HG03039 (cell line): ENCODE measurements around the gene DPYSL4.

ENCODE experiments used
- ATAC-seq: cut with Tn5 transposase; IDR thresholded peaks from one replicate; pipeline ENCODE4 v1.9.1; 2021; ENCODE audit warnings: mild to moderate bottlenecking, moderate library complexity; ENCODE audit not compliant: unreplicated experiment

Gene DPYSL4

DNA sequence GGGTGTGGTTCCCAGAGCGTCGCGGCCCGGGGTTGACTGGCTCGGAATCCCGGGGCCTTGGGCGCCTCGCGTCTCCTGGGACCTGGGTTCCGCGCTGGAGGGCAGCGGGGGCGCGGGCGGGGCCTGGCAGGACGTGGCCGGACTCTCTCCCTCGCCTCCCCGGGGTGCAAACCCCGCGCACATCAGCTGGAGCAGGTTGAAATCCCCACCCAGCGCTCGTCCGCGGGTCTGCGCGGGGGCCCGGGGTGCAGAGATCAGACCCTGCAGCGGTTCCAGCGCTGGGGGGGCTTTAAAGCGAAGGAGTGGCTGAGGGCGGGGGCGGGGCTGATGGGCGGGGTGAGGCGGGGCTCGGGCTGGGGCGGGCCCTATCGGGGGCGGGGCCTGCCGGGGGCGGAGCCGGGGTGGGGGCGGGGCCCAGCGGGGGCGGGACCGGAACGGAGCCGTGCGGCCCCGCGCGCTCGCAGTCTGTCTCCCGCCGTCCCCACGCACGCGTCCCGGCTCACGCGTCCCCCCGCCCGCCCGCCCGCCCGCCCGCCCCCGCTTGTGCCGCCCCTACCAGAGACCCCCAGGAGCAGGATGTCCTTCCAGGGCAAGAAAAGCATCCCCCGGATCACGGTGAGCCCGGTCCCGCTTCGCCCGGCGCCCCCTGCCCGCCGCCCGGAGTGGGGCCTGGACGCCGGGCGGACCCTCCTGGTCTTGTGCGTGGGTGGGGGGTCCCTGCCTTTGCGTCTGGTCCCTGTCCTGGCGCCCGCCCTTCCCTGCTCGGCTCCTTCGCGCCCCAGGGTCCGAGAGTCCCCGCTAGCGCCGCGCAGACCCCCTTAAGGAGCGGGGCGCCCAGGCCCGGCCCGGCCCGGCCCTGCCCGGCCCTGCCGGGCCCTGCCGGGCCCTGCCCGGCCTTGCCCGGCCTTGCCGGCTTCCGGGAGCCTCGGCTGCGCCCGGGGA, at the start of gene DPYSL4:
TSS of gene DPYSL4 (plus strand) at position 461 of the 942 bp plus-strand sequence. CDS start at position 577, 116 bp downstream.
- no peak for ATAC-seq

- no peak for ATAC-seq
Measured at GRCh38 chr10:132137111-132138072, 49.4 kb upstream of the DPYSL4 start.

GRCh38 chr10:132138133-132138532, 48.6 kb upstream of the DPYSL4 start:
- no peak for ATAC-seq

GRCh38 chr10:132138596-132138995, 48.2 kb upstream of the DPYSL4 start:
- no peak for ATAC-seq

DNA sequence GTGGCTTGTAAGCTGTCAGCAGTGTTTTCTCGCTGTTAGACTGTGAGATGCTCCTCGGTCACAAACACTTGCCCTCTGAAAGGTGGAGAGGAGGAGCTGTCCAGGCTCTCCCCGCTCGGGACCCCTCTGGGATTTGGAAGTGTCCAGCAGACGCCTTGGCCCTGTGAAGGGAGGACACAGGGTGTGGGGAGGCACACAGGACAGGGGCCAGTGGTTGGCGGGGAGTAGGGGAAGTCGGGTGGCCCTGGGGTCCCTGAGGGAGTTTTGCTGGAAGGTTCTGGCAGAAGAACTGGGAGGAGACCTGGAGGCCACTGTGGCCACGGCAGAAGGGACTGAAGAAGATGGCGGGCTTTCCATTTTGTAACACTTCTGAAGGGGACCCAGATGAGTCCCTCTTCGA, 47.2 kb upstream of the DPYSL4 start:
- ATAC-seq: no peak

DNA sequence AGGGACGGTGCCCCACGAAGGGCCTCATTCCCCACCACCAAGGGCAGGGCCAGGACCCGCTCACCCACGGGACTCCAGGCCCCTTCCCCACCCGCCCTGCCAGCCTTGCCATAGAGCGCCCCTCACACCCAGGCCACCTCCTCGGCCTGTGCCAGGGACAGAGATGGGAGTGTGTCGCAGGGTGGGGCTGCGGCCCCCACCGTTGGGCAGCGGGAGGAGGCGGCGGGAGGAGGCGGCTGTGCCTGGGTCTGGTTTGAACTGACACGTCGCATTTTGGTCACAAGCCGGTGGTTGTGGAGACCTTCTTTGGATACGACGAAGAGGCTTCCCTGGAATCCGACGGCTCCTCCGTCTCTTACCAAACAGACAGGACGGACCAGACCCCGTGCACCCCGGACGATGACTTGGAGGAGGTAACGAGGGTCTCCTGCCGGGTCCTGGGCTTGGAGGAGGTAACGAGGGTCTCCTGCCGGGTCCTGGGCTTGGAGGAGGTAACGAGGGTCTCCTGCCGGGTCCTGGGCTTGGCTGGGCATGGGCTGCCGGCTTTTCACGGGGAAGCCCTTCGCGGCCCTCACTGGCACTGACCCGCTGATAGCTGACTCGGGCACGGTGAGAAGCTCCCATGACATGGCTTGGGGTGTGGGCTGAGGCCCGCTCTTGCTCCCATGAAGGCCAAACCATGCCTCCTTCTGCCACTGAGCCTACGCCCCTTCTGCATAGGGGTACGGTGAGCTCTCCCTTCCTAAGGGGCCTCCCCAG, 46.4 kb upstream of the DPYSL4 start:
- ATAC-seq: no peak

DNA sequence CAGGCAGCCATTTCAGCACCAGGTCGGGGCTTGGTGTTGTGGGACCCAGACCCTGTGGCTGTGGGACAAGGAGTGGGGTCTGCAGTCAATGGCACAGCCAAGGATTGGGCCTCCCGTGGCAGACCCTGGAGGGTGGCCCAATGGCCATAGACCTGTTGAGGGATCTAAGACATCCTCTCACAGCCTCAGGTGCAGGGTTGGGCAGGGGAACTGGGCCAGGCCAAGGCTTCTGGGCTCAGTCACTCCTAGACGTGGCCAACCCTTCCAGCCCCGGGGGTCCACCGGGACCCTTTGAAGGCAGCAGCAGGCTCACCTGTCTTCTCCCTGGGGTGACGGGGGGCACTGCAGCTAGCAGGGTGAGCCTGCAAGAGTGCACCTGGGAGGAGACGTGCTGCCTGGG, 45.7 kb upstream of the DPYSL4 start:
- ATAC-seq: no peak

GRCh38 chr10:132141526-132142395, 45.0 kb upstream of the DPYSL4 start:
- no peak for ATAC-seq

DNA sequence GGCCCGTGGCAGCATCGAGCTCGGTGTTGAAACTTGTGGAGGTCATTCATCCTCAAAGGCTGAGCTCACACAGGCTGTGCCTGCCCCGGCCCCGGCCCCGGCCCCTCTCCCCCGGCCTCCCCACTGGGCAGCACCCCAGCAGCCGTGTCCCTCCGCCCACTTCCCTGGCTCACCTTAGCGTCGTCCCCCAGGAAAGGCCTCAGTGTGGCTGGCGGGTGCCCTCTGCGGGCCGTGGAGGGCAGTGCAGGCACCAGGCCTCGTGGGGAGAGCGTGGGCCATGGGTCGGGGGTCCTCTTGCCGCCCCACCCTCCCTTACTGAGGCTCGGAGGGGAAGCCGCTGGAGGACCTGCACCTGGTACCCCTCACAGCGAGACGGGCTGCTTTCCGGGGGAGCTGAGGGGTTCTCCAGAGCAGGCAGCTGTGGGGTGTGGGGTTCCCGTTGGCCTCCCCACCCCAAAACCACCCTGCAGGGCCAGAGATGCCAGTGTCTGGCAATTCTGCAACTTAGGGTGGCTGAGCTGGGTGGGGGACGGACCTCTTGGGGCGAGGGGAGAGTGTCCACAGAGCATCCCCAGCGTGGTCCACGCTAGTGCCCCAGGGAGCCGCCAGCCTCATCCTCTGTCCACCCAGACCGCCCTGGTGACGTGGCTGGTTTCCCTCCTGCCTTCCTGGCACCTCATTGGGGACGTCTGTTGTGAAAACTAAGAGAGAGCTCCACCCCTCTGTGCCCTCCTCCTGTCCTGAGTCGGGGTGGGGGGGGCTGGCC, 44.2 kb upstream of the DPYSL4 start:
- peak; percentile 53 for ATAC-seq

DNA sequence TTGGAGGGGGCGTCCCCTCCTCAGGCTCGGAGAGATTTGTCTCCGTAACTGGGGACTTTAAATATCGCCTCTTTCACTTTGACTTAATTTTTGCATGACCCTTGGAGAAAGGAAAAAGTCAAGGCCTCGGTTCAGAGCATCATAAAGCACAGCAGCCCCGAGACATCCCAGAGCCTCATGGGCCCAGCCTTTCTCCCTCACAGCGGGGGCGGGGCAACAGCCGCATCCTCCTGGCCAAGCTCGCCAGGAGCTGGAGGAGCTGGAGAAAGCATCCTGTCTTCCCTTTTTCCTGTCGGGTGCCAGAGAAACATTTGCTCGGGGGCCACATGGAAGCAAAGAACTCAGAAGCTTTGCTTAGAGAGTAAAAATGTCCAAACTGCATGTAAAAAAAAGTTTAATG, 43.6 kb upstream of the DPYSL4 start:
- ATAC-seq: no peak

DNA sequence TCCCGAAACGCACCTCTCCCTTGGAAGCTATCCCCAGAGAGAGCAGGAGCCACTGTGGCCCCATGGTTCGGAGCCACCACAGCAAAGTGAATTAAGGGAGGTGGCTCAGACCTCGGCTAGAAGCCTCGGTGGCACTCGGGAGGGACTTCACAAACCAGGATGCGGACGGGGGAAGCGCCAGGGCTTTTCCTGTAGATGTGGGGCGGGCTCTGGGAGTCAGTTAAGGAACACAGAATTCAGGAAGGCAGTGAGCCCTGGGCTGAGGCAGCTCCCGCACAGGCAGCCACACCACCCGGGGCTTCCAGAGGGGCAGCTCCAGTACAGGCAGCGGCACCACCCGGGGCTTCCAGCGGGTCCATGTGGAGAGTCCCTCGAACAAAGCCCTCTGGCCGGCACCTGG, 42.7 kb upstream of the DPYSL4 start:
- no peak for ATAC-seq

- no peak for ATAC-seq
Measured at GRCh38 chr10:132145002-132145401, 41.7 kb upstream of the DPYSL4 start.

DNA sequence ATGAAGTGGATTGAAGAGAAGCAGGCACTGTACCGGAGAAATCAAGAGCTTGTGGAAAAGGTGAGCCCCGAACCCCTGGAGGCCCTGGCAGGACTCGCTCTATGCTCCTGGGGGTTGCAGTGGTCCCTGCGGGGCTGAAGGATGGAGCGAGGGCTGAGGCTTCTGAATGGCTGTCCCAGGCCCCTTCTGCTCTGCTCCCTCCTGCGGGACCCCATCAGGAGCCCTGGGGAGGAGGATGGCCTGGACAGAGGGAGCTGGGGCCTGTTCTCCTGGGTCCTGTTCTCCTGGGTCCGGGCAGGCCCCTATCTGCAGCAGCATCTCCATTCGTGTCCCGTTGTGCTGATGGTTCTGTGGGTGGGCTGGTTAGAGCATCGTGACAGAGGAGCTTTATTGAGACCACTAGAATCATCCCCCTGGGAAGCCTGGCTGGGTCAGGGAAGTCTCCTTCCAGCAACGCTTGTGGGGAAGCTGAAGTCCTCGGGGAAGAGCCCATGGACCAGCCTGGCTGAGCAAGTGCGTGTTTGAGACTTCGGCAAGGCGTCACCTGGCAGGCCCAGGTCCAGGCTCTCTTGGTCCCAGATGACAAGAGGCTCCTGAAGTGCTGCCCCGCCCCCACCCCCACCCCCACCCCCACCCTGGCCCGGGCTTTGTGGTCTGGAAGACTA, 41.1 kb upstream of the DPYSL4 start:
- no peak for ATAC-seq

- ATAC-seq: no peak
Measured at GRCh38 chr10:132146271-132146671, 40.5 kb upstream of the DPYSL4 start.

DNA sequence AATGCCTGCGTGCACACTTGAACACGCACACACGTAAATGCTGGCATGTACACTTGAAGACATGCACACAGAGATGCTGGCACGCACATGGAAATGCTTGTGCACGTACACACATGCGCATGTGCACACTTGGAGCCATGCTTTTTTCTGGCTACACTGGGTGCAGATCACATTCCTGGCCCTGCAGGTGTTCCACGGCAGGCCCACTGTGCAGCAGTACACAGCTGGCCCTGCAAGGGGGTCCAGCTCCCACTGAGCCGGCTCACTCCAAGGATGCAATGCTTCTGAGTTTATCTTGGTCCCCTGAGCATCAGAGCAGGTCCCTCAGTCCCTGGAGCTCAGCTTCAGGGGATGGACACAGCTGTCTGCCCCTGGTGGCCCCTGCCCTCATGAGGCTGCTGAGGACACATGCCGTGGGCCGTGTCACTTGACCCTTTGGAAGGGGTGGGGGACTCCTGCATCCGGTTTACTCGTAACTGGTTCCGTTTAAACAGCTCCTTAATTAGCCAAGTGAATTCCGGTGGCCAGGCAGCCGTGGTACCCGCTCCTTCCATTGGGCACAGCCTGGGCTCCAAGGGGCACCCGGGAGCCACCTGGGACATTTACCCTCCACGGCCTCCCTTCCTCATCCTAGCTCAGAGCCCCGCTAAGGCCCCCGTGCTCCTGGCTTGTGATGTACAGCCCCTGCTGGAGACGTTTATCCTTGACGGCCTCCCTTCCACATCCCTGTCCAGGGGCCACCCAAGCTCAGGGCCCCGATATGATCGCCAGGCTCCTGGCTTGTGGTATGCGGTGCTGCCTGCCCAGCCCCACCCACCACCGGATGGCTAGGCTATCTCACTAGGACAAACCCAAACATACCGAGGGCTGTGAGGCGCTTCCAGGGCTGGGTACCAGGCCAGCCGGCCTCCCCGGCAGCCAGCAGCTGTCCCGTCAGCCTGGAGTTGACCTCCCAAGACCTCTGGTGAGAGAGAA, 39.5 kb upstream of the DPYSL4 start:
- ATAC-seq: no peak

DNA sequence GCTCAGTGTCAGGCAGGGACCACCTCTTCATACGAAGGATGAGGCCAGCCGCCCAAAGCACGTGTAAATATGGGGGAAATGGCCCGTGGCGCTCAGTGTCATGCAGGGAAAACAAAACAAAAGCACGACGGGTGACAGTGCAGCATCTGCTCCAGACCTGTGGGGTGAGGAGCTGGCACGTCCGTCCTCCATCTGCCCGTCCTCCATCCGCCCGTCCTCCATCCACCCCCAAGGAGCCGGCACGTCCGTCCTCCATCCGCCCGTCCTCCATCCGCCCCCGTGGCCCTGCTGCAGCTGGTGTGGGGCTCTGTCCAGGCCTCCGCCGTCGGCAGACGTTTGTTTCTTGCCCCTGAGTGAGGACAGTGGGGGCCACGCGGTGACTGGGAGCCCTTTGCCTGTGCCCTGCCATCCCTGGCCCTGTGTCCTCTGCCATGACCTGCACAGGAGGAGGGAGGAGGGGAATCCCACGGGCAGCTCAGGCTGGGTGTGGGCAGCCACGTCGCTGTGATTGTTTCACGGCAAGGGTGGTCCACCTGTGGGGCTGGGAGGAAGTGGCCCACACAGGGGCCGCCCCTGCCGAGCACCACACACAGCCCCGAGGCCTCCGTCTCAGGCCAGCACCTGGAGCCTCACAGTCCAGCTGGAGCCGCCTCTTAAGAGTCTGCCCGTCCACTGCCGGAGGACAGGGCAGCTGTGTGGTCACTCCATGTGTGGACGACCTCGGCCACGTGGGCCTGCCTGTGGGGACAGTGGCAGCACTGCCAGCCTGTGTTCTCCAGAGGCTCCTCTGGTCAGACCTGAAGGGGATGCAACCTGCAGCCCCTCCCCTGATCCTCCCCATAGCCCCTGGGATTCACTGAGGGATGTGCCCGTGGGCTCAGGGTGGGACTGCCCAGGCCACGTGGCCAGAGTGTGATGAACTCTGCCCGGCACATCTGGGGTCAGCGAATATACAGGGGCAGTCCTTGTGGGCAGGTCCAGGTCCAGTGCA, 38.2 kb upstream of the DPYSL4 start:
- no peak for ATAC-seq
